CD8-positive, alpha-beta memory T cell (primary cell): ENCODE measurements around the gene GSTM1. TPM values are rescaled to one million over a fixed set of nuclear protein-coding genes. Genes with fewer than 3 reads are reported as not detected.
A peak's percentile ranks its signal among the peaks of the same experiment; 100 is the strongest.

ENCODE experiments used
- CTCF ChIA-PET: fragments of 350-600 bp; sonication (Branson Sonifier 250); formaldehyde crosslinking; loops from one replicate; lab custom pipeline; 2021; ENCODE audit warnings: antibody characterized with exemption; lab: Charles Lee
- POLR2A ChIA-PET: fragments of 350-600 bp; sonication (Branson Sonifier 250); formaldehyde crosslinking; loops from one replicate; lab custom pipeline; 2021; ENCODE audit warnings: antibody characterized with exemption; lab: Charles Lee
- DNase-seq, 5 donors: peaks; one replicate each; pipeline versions ENCODE4 v3.0.0 to v3.0.0-alpha.2; 2020 to 2022; ENCODE audit warnings: mixed read lengths in 1 of 5
- H3K27ac ChIP-seq: one replicate; pipeline ENCODE4 v1.7.0; 2013; ENCODE audit warnings: low read depth, mild to moderate bottlenecking, low read length, moderate library complexity
- H3K27me3 ChIP-seq: 2 replicates; pipeline ENCODE4 v1.7.0; 2013; ENCODE audit warnings: low read length, mild to moderate bottlenecking; ENCODE audit not compliant: insufficient read depth, poor library complexity, severe bottlenecking
- H3K36me3 ChIP-seq: 2 replicates; pipeline ENCODE4 v1.7.0; 2013; ENCODE audit warnings: mild to moderate bottlenecking, low read length, moderate library complexity; ENCODE audit not compliant: insufficient read depth
- H3K4me1 ChIP-seq: 2 replicates; pipeline ENCODE4 v1.7.0; 2013; ENCODE audit warnings: mild to moderate bottlenecking, low read length, moderate library complexity; ENCODE audit not compliant: insufficient read depth
- H3K4me3 ChIP-seq: 2 replicates; pipeline ENCODE4 v1.7.0; 2013; ENCODE audit warnings: mild to moderate bottlenecking, low read length
- H3K9me3 ChIP-seq: 2 replicates; pipeline ENCODE4 v1.7.0; 2013; ENCODE audit warnings: mild to moderate bottlenecking, low read length
- H3K27ac Mint-ChIP-seq, 8 donors: one replicate each; pipeline ENCODE4 v1.8.0; 2020 to 2021; ENCODE audit warnings: mixed read lengths in 8 of 8, mild to moderate bottlenecking in 6 of 8, inconsistent platforms in 3 of 8, moderate library complexity in 3 of 8
- H3K27me3 Mint-ChIP-seq, 2 donors: one replicate each; pipeline ENCODE4 v1.8.0; 2020 to 2021; ENCODE audit warnings: mixed read lengths in 2 of 2, mild to moderate bottlenecking in 1 of 2, moderate library complexity in 1 of 2
- H3K36me3 Mint-ChIP-seq, 3 donors: one replicate each; pipeline ENCODE4 v1.8.0; 2020 to 2021; ENCODE audit warnings: mixed read lengths in 3 of 3, inconsistent platforms in 1 of 3, mild to moderate bottlenecking in 1 of 3
- H3K4me1 Mint-ChIP-seq, 3 donors: one replicate each; pipeline ENCODE4 v1.8.0; 2020 to 2021; ENCODE audit warnings: mixed read lengths in 3 of 3, inconsistent platforms in 1 of 3, mild to moderate bottlenecking in 1 of 3
- H3K4me3 Mint-ChIP-seq, 7 donors: one replicate each; pipeline ENCODE4 v1.8.0; 2020 to 2021; ENCODE audit warnings: mixed read lengths in 7 of 7, mild to moderate bottlenecking in 6 of 7, moderate library complexity in 4 of 7, inconsistent platforms in 2 of 7
- H3K9me3 Mint-ChIP-seq, 5 donors: one replicate each; pipeline ENCODE4 v1.8.0; 2020 to 2022; ENCODE audit warnings: mixed read lengths in 5 of 5, mild to moderate bottlenecking in 3 of 5, moderate library complexity in 2 of 5, inconsistent platforms in 1 of 5
- polyA plus RNA-seq: library from polyadenylated mRNA; unstranded; fragments of 300-500 nt; fragmentation: Illumina TruSeq; gene quantifications from one replicate; pipeline ENCODE4 v1.2.3, GENCODE V29; 2021
- total RNA-seq, 2 experiments: library from RNA; stranded (reverse); gene quantifications; one replicate each; pipeline ENCODE4 v1.2.3, GENCODE V29; 2021

The GSTM1 gene
- total and polyA plus RNA-seq, 3 experiments from 2014 or later = not detected

- Histone ChIP-seq H3K27me3 (no peaks in the 10 kb centered on the region), H3K27ac (no peak overlapping the region), H3K36me3 (no peaks in the 10 kb centered on the region), H3K4me1 (no peaks in the 10 kb centered on the region), H3K9me3 (no peaks in the 10 kb centered on the region), H3K4me3 (no peak overlapping the region)
- Mint-ChIP-seq H3K4me3 (no peak overlapping the region), H3K4me1 (no peaks in the 10 kb centered on the region), H3K9me3 (no peaks in the 10 kb centered on the region), H3K36me3 (peaks cover 0 to 6% (median 4%) of the 10 kb centered on the region in 3 donors), H3K27me3 (peaks cover 7 to 32% of the 10 kb centered on the region in 2 donors), H3K27ac (no peak overlapping the region)
- no peak for DNase-seq
- ChIA-PET POLR2A (no interaction called here), CTCF (no interaction called here)
Measured at GRCh38 chr1:109733236-109733870, 45.7 kb downstream of the GSTM1 start.

- Mint-ChIP-seq H3K36me3 (peaks cover 0 to 6% (median 4%) of the 10 kb centered on the region in 3 donors), H3K9me3 (no peaks in the 10 kb centered on the region), H3K4me3 (peak overlapping the region; percentile 76 to 96 (median 88)), H3K4me1 (peaks cover 10 to 18% (median 14%) of the 10 kb centered on the region in 3 donors), H3K27ac (peak overlapping the region in 7 of 8 donors; percentile 38 to 92 (median 76)), H3K27me3 (peaks cover 4 to 26% of the 10 kb centered on the region in 2 donors)
- no peaks in the 10 kb centered on the region for H3K9me3 ChIP-seq
- peaks cover 9% of the 10 kb centered on the region for H3K4me1 ChIP-seq
- H3K4me3 ChIP-seq = peak overlapping the region; percentile 57
- DNase-seq = peak; percentile 71 to 87 (median 79)
- H3K27me3 ChIP-seq = no peaks in the 10 kb centered on the region
- H3K36me3 ChIP-seq = no peaks in the 10 kb centered on the region
- POLR2A ChIA-PET = no interaction called here
- H3K27ac ChIP-seq = peak overlapping the region; percentile 43
- CTCF ChIA-PET = interaction anchor here (1.1 to 2.1 kb wide), 3 partner anchors 100 to 249 kb away, joined by 3 to 8 read pairs (median 3); partner anchors contain the start of gene AHCYL1
Measured at GRCh38 chr1:109739738-109740614, 52.4 kb downstream of the GSTM1 start.

GRCh38 chr1:109740615-109741373 lies 53.2 kb downstream of the GSTM1 start, which contains the start of gene GSTM3:
GSTM3 (minus strand) TSS chr1:109741038; CDS start chr1:109740287, 751 bp downstream.
- H3K4me3 ChIP-seq = peak within 1 kb of the TSS; percentile 57
- no peak for DNase-seq
- Mint-ChIP-seq H3K27me3 (peaks cover 5 to 26% of the 10 kb centered on the region in 2 donors), H3K4me1 (peaks cover 10 to 18% (median 14%) of the 10 kb centered on the region in 3 donors), H3K27ac (peak within 1 kb of the TSS in 7 of 8 donors; percentile 38 to 92 (median 76)), H3K4me3 (peak within 1 kb of the TSS; percentile 76 to 96 (median 88)), H3K9me3 (no peaks in the 10 kb centered on the region), H3K36me3 (peaks cover 0 to 6% (median 2%) of the 10 kb centered on the region in 3 donors)
- H3K27me3 ChIP-seq = no peaks in the 10 kb centered on the region
- POLR2A ChIA-PET = no interaction called here
- H3K4me1 ChIP-seq = peaks cover 9% of the 10 kb centered on the region
- H3K36me3 ChIP-seq = no peaks in the 10 kb centered on the region
- CTCF ChIA-PET = interaction anchor here (2.1 kb wide), 1 partner anchor 244 kb away, joined by 8 read pairs; the partner anchor contains the start of gene AHCYL1
- H3K27ac ChIP-seq = peak within 1 kb of the TSS; percentile 43
- no peaks in the 10 kb centered on the region for H3K9me3 ChIP-seq

Other genes starting within 250 kb of the GSTM1 start
- under 1 TPM in 1 of 2 experiments, not detected in 1; 0.07 TPM for gene SYPL2, start 221.3 kb upstream of the GSTM1 start, total RNA-seq
- gene SYPL2, start 221.3 kb upstream of the GSTM1 start, polyA plus RNA-seq = 0.07 TPM
- gene ATXN7L2, start 203.9 kb upstream of the GSTM1 start, total RNA-seq = 10 to 100 TPM; 14.6 to 15.3 TPM
- 8.7 TPM for gene ATXN7L2, start 203.9 kb upstream of the GSTM1 start, polyA plus RNA-seq
- gene CYB561D1, start 193.7 kb upstream of the GSTM1 start, total RNA-seq = 10 to 100 TPM in 1 of 2 experiments, 1 to 10 TPM in 1; 9.9 to 10.6 TPM
- gene CYB561D1, start 193.7 kb upstream of the GSTM1 start, polyA plus RNA-seq = 15.4 TPM
- 1 to 10 TPM; 4.0 to 4.9 TPM for gene AMIGO1, start 178.1 kb upstream of the GSTM1 start, total RNA-seq
- 20.2 TPM for gene AMIGO1, start 178.1 kb upstream of the GSTM1 start, polyA plus RNA-seq
- gene GPR61, start 147.9 kb upstream of the GSTM1 start, total RNA-seq = under 1 TPM in 1 of 2 experiments, not detected in 1; 0.39 TPM
- gene GPR61, start 147.9 kb upstream of the GSTM1 start, polyA plus RNA-seq = not detected
- 1 to 10 TPM; 9.8 to 9.9 TPM for gene GNAI3, start 139.2 kb upstream of the GSTM1 start, total RNA-seq
- 8.6 TPM for gene GNAI3, start 139.2 kb upstream of the GSTM1 start, polyA plus RNA-seq
- gene GNAT2, start 68.2 kb upstream of the GSTM1 start, total RNA-seq = 1 to 10 TPM in 1 of 2 experiments, under 1 TPM in 1; 0.53 to 1.5 TPM
- gene GNAT2, start 68.2 kb upstream of the GSTM1 start, polyA plus RNA-seq = not detected
- gene AMPD2, start 68.0 kb upstream of the GSTM1 start, total RNA-seq = 10 to 100 TPM; 69.1 to 91.1 TPM
- 36.0 TPM for gene AMPD2, start 68.0 kb upstream of the GSTM1 start, polyA plus RNA-seq
- 1 to 10 TPM; 1.6 to 2.7 TPM for gene GSTM4, start 31.7 kb upstream of the GSTM1 start, total RNA-seq
- gene GSTM4, start 31.7 kb upstream of the GSTM1 start, polyA plus RNA-seq = 4.4 TPM
- gene GSTM2, start 19.8 kb upstream of the GSTM1 start, total RNA-seq = 1 to 10 TPM; 2.7 to 3.1 TPM
- 2.6 TPM for gene GSTM2, start 19.8 kb upstream of the GSTM1 start, polyA plus RNA-seq
- gene GSTM5, start 24.4 kb downstream of the GSTM1 start, total RNA-seq = not detected
- not detected for gene GSTM5, start 24.4 kb downstream of the GSTM1 start, polyA plus RNA-seq
- gene GSTM3, start 53.2 kb downstream of the GSTM1 start, total RNA-seq = 1 to 10 TPM; 7.2 to 7.5 TPM
- gene GSTM3, start 53.2 kb downstream of the GSTM1 start, polyA plus RNA-seq = 23.1 TPM
- not detected for gene EPS8L3, start 76.1 kb downstream of the GSTM1 start, total RNA-seq
- not detected for gene EPS8L3, start 76.1 kb downstream of the GSTM1 start, polyA plus RNA-seq
- gene CSF1, start 223.0 kb downstream of the GSTM1 start, total RNA-seq = 10 to 100 TPM; 82.8 to 87.8 TPM
- 5.6 TPM for gene CSF1, start 223.0 kb downstream of the GSTM1 start, polyA plus RNA-seq